OCI-LY1 (cell line): ENCODE measurements around the gene SPINK1.

Experiments
- H2AFZ ChIP-seq: fragments of 200-600 bp; sonication (generic), shearing (Covaris generic); 2 replicates; pipeline ENCODE4 v1.6.0; 2014; ENCODE audit warnings: antibody characterized with exemption, mild to moderate bottlenecking, low read length
- H3F3A ChIP-seq: fragments of 200-600 bp; sonication (generic), shearing (Covaris generic); 2 replicates; pipeline ENCODE4 v1.6.0; 2014; ENCODE audit warnings: mild to moderate bottlenecking, antibody characterized with exemption, low read length, moderate library complexity; ENCODE audit not compliant: insufficient read depth
- H3K27ac ChIP-seq: fragments of 200-600 bp; sonication (generic); 2 replicates; pipeline ENCODE4 v1.5.1; 2014; ENCODE audit warnings: low read length, mixed run types, mild to moderate bottlenecking, low read depth; ENCODE audit not compliant: poor library complexity, severe bottlenecking
- H3K27me3 ChIP-seq: fragments of 200-600 bp; sonication (generic); 2 replicates; pipeline ENCODE4 v1.6.0; 2014; ENCODE audit warnings: antibody characterized with exemption, mild to moderate bottlenecking, low read length, moderate library complexity; ENCODE audit not compliant: insufficient read depth
- H3K36me3 ChIP-seq: fragments of 200-600 bp; sonication (generic); 2 replicates; pipeline ENCODE4 v1.6.1; 2014; ENCODE audit warnings: mild to moderate bottlenecking, antibody characterized with exemption, low read length, moderate library complexity, mixed read lengths; ENCODE audit not compliant: insufficient read depth
- H3K4me1 ChIP-seq: fragments of 200-600 bp; sonication (generic); 2 replicates; pipeline ENCODE4 v1.5.1; 2014; ENCODE audit warnings: mild to moderate bottlenecking, low read length, moderate library complexity; ENCODE audit not compliant: insufficient read depth, severe bottlenecking
- H3K4me2 ChIP-seq: fragments of 200-600 bp; sonication (generic), shearing (Covaris generic); 2 replicates; pipeline ENCODE4 v1.6.1; 2014; ENCODE audit warnings: low read length
- H3K4me3 ChIP-seq: fragments of 200-600 bp; sonication (generic); 2 replicates; pipeline ENCODE4 v1.5.1; 2014; ENCODE audit warnings: low read length, low read depth, mild to moderate bottlenecking, mixed read lengths; ENCODE audit not compliant: poor library complexity, severe bottlenecking
- H3K79me2 ChIP-seq: fragments of 200-600 bp; shearing (Covaris generic); 2 replicates; pipeline ENCODE4 v1.6.1; 2016; ENCODE audit warnings: mixed run types, low read length, mixed read lengths; ENCODE audit not compliant: insufficient read depth
- H3K9ac ChIP-seq: fragments of 200-600 bp; sonication (generic), shearing (Covaris generic); 2 replicates; pipeline ENCODE4 v1.6.1; 2014; ENCODE audit warnings: mild to moderate bottlenecking, low read length, mixed read lengths
- H3K9me2 ChIP-seq: fragments of 200-600 bp; sonication (generic), shearing (Covaris generic); 2 replicates; pipeline ENCODE4 v1.6.1; 2014; ENCODE audit warnings: low read depth, mild to moderate bottlenecking, low read length, mixed read lengths
- H3K9me3 ChIP-seq: fragments of 200-600 bp; shearing (Covaris generic); 2 replicates; pipeline ENCODE4 v1.6.1; 2014; ENCODE audit warnings: low read length, mixed read lengths
- H4K20me1 ChIP-seq: fragments of 200-600 bp; sonication (generic), shearing (Covaris generic); 2 replicates; pipeline ENCODE4 v1.6.0; 2016; ENCODE audit warnings: mild to moderate bottlenecking, low read length; ENCODE audit not compliant: insufficient read depth
- EZH2 ChIP-seq: fragments of 200-600 bp; sonication (generic), shearing (Covaris generic); IDR thresholded peaks from 2 replicates; pipeline ENCODE4 v1.8.0; 2017; ENCODE audit warnings: borderline replicate concordance, mixed run types, mild to moderate bottlenecking, antibody characterized with exemption, low read length, moderate library complexity, mixed read lengths
- TF ChIP-seq, protein P1 (sequence below): fragments of 200-600 bp; sonication (generic), shearing (Covaris generic); IDR thresholded peaks from 2 replicates; pipeline ENCODE4 v1.5.1; 2017; ENCODE audit warnings: mild to moderate bottlenecking, antibody characterized with exemption, low read length, moderate library complexity, mixed read lengths

SPINK1 gene

DNA sequence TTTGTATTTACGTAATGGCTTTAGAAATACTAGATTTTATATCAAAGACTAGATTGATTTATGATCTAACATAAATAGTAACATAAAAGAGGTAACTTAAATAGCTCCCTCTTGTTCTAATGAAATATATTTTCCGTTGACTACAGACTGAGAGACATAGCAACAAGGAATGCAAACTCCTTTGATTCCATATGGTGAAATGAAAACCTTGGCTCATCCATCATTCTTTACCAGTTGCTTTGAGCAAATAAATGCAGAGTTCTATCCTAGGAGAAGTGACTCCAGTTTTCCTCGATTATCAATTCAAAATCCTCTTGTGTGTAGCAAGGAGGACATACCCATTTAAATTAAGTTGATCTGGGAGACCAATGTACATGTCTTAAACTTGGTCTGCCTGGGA is 31.0 kb downstream of the SPINK1 start:
- TF ChIP-seq, protein P1, sequence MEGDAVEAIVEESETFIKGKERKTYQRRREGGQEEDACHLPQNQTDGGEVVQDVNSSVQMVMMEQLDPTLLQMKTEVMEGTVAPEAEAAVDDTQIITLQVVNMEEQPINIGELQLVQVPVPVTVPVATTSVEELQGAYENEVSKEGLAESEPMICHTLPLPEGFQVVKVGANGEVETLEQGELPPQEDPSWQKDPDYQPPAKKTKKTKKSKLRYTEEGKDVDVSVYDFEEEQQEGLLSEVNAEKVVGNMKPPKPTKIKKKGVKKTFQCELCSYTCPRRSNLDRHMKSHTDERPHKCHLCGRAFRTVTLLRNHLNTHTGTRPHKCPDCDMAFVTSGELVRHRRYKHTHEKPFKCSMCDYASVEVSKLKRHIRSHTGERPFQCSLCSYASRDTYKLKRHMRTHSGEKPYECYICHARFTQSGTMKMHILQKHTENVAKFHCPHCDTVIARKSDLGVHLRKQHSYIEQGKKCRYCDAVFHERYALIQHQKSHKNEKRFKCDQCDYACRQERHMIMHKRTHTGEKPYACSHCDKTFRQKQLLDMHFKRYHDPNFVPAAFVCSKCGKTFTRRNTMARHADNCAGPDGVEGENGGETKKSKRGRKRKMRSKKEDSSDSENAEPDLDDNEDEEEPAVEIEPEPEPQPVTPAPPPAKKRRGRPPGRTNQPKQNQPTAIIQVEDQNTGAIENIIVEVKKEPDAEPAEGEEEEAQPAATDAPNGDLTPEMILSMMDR = no peak
- no peak for TF ChIP-seq EZH2
- no peaks in the 10 kb centered on the region for H3K36me3 ChIP-seq
- H3K4me2 ChIP-seq = no peak overlapping the region
- no peaks in the 10 kb centered on the region for H3F3A ChIP-seq
- H3K4me1 ChIP-seq = peaks cover 4% of the 10 kb centered on the region
- H3K9me3 ChIP-seq = no peaks in the 10 kb centered on the region
- H3K9me2 ChIP-seq = no peaks in the 10 kb centered on the region
- no peaks in the 10 kb centered on the region for H4K20me1 ChIP-seq
- no peak overlapping the region for H3K9ac ChIP-seq
- H2AFZ ChIP-seq = no peak overlapping the region
- no peaks in the 10 kb centered on the region for H3K27me3 ChIP-seq
- H3K79me2 ChIP-seq = no peaks in the 10 kb centered on the region
- H3K4me3 ChIP-seq = no peak overlapping the region
- H3K27ac ChIP-seq = no peak overlapping the region

DNA sequence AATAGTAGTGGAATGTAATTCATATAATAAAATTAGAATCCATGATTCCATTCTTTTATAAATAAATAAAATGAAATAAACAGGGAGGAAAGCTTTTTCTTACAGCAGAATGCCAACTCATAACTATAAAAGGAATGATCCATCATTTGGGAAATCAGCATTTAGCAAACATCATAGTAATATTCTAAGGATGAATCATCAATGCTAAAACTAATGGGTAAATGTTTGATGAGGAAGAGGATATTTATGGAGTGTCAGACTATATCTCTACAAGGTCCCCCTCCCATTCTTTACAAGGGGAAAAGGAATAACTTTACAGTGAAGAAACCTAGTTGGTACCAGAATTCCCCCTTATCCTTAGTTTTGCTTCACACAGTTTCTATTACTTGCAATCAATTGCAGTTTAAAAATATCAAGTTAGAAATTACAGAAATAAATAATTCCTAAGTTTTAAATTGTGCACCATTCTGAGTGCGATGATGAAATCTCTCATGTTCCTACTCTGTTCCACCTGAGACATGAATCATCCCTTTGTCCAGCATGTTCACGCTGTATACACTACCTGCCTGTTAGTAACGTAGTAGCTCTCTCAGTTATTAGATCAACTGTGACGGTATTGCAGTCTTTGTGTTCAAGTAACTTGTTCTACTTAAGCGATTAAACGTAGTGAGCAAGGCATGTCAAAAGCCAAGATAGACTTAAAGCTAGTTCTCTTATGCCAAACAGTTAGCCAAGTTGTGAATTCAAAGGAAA is 34.7 kb downstream of the SPINK1 start:
- H3K9ac ChIP-seq = no peak overlapping the region
- TF ChIP-seq EZH2 = no peak
- TF ChIP-seq, protein P1 = no peak

DNA sequence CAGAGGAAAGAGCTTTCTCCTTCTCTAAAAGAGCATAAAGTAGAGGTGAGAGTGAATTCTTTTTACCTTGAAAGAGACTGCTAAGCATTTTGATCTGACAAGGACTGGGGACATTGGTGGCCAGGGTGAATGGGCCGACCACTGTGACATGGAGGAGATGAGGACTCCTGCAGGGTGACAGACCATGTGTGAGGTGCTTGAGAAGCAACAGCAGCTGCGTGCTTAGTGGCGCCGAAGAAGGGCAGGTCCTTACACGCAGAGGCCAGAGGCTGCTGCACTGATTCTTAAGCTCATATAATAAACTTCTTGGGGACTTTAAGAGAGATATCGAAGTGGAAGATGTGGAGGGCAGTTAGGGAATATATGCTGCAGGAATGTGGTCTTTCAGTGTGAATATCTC is 40.3 kb downstream of the SPINK1 start:
- H3F3A ChIP-seq = no peaks in the 10 kb centered on the region
- TF ChIP-seq EZH2 = no peak
- TF ChIP-seq, protein P1 = no peak
- no peaks in the 10 kb centered on the region for H4K20me1 ChIP-seq
- H3K4me2 ChIP-seq = no peak overlapping the region
- no peaks in the 10 kb centered on the region for H3K79me2 ChIP-seq
- H3K4me3 ChIP-seq = no peak overlapping the region
- H3K27me3 ChIP-seq = no peaks in the 10 kb centered on the region
- no peaks in the 10 kb centered on the region for H3K9me2 ChIP-seq
- H3K9ac ChIP-seq = no peak overlapping the region
- no peaks in the 10 kb centered on the region for H3K4me1 ChIP-seq
- no peaks in the 10 kb centered on the region for H3K9me3 ChIP-seq
- H2AFZ ChIP-seq = no peak overlapping the region
- no peak overlapping the region for H3K27ac ChIP-seq
- no peaks in the 10 kb centered on the region for H3K36me3 ChIP-seq

More for the DNA sequence above, 34.7 kb downstream of the SPINK1 start:
- no peak overlapping the region for H3K4me2 ChIP-seq
- H3K27ac ChIP-seq = no peak overlapping the region
- H3K9me3 ChIP-seq = no peaks in the 10 kb centered on the region
- no peaks in the 10 kb centered on the region for H3K4me1 ChIP-seq
- H3K79me2 ChIP-seq = no peaks in the 10 kb centered on the region
- H2AFZ ChIP-seq = no peak overlapping the region
- H4K20me1 ChIP-seq = no peaks in the 10 kb centered on the region
- no peak overlapping the region for H3K4me3 ChIP-seq
- no peaks in the 10 kb centered on the region for H3K27me3 ChIP-seq
- H3K36me3 ChIP-seq = no peaks in the 10 kb centered on the region
- H3K9me2 ChIP-seq = no peaks in the 10 kb centered on the region
- no peaks in the 10 kb centered on the region for H3F3A ChIP-seq
